Mesenchymal stem cell (in vitro differentiated cells and primary cell): ENCODE measurements around the gene CDCA7L.
A peak's percentile ranks its signal among the peaks of the same experiment; 100 is the strongest.

Source experiments
- DNase-seq: peaks from one replicate; pipeline ENCODE4 v3.0.0-alpha.2; 2013
- H2AFZ ChIP-seq: one replicate; pipeline ENCODE4 v1.6.1; 2013; ENCODE audit warnings: low read depth, mild to moderate bottlenecking, control low read depth, inconsistent platforms, low read length, moderate library complexity
- H2AK5ac ChIP-seq: 2 replicates; pipeline ENCODE4 v1.6.1; 2013; ENCODE audit warnings: low read length, moderate library complexity, mild to moderate bottlenecking, inconsistent platforms; ENCODE audit not compliant: severe bottlenecking
- H2BK120ac ChIP-seq: one replicate; pipeline ENCODE4 v1.6.1; 2013; ENCODE audit warnings: low read depth, mild to moderate bottlenecking, inconsistent platforms, low read length, moderate library complexity
- H2BK12ac ChIP-seq, 2 experiments: one replicate each; pipeline ENCODE4 v1.6.1; 2013; ENCODE audit warnings: inconsistent platforms in 2 of 2, low read length in 2 of 2, mild to moderate bottlenecking in 2 of 2, moderate library complexity in 2 of 2, control low read depth in 1 of 2
- H2BK15ac ChIP-seq: one replicate; pipeline ENCODE4 v1.6.1; 2013; ENCODE audit warnings: mild to moderate bottlenecking, low read depth, inconsistent platforms; ENCODE audit not compliant: poor library complexity, severe bottlenecking
- H2BK5ac ChIP-seq: 2 replicates; pipeline ENCODE4 v1.6.1; 2013; ENCODE audit warnings: low read depth, mild to moderate bottlenecking, low read length, control low read depth, inconsistent platforms; ENCODE audit not compliant: poor library complexity, severe bottlenecking
- H3K14ac ChIP-seq, 2 experiments: one replicate each; pipeline ENCODE4 v1.6.1; 2013; ENCODE audit warnings: inconsistent platforms in 2 of 2, low read length in 2 of 2, control low read depth in 1 of 2, mild to moderate bottlenecking in 1 of 2, moderate library complexity in 1 of 2
- H3K18ac ChIP-seq, 2 experiments: one replicate each; pipeline ENCODE4 v1.6.1; 2013; ENCODE audit warnings: inconsistent platforms in 2 of 2, low read length in 2 of 2, control low read depth in 1 of 2, low read depth in 1 of 2, mild to moderate bottlenecking in 1 of 2
- H3K23ac ChIP-seq, 2 experiments: one replicate each; pipeline ENCODE4 v1.6.1; 2013; ENCODE audit warnings: inconsistent platforms in 2 of 2, low read length in 2 of 2, mild to moderate bottlenecking in 2 of 2, moderate library complexity in 2 of 2, control low read depth in 1 of 2
- H3K27ac ChIP-seq: 2 replicates; pipeline ENCODE4 v1.5.1; 2013; ENCODE audit warnings: mild to moderate bottlenecking, moderate library complexity, low read length, control low read depth, inconsistent platforms; ENCODE audit not compliant: poor library complexity, severe bottlenecking
- H3K27me3 ChIP-seq, 2 experiments: 2 replicates each; pipeline versions ENCODE4 v1.6.1 to v1.7.0; 2013; ENCODE audit warnings: low read length in 2 of 2, mild to moderate bottlenecking in 2 of 2, moderate library complexity in 2 of 2, control low read depth in 1 of 2, inconsistent platforms in 1 of 2; ENCODE audit not compliant: control insufficient read depth in 1 of 2, insufficient read depth in 1 of 2
- H3K36me3 ChIP-seq, 2 experiments: 2 replicates each; pipeline versions ENCODE4 v1.6.1 to v1.7.0; 2013; ENCODE audit warnings: low read length in 2 of 2, control low read depth in 1 of 2, inconsistent platforms in 1 of 2, low read depth in 1 of 2, mild to moderate bottlenecking in 1 of 2; ENCODE audit not compliant: insufficient read depth in 2 of 2, control insufficient read depth in 1 of 2
- H3K4ac ChIP-seq, 2 experiments: one replicate each; pipeline ENCODE4 v1.6.1; 2013; ENCODE audit warnings: inconsistent platforms in 2 of 2, low read length in 2 of 2, mild to moderate bottlenecking in 2 of 2, moderate library complexity in 2 of 2, control low read depth in 1 of 2, low read depth in 1 of 2
- H3K4me1 ChIP-seq: 2 replicates; pipeline ENCODE4 v1.6.1; 2013; ENCODE audit warnings: low read depth, low read length, control low read depth; ENCODE audit not compliant: control insufficient read depth, insufficient read depth
- H3K4me2 ChIP-seq: 2 replicates; pipeline ENCODE4 v1.6.1; 2013; ENCODE audit warnings: low read length, mild to moderate bottlenecking, inconsistent platforms; ENCODE audit not compliant: poor library complexity, severe bottlenecking
- H3K4me3 ChIP-seq, 2 experiments: 2 replicates each; pipeline versions ENCODE4 v1.5.1 to v1.7.0; 2013; ENCODE audit warnings: low read length in 2 of 2, mild to moderate bottlenecking in 2 of 2, control low read depth in 1 of 2, low read depth in 1 of 2; ENCODE audit not compliant: insufficient read depth in 1 of 2
- H3K79me1 ChIP-seq: replicated peaks from 2 replicates; pipeline ENCODE4 v1.6.1; 2013; ENCODE audit warnings: mild to moderate bottlenecking, control low read depth, low read length, inconsistent platforms; ENCODE audit not compliant: poor library complexity, severe bottlenecking
- H3K9ac ChIP-seq: 2 replicates; pipeline ENCODE4 v1.7.0; 2013; ENCODE audit warnings: mild to moderate bottlenecking, low read length, moderate library complexity
- H3K9me3 ChIP-seq: 2 replicates; pipeline ENCODE4 v1.7.0; 2013; ENCODE audit warnings: mild to moderate bottlenecking, low read length; ENCODE audit not compliant: control insufficient read depth
- H4K8ac ChIP-seq: one replicate; pipeline ENCODE4 v1.6.1; 2013; ENCODE audit warnings: inconsistent platforms, mild to moderate bottlenecking, low read length, moderate library complexity
- H4K91ac ChIP-seq: one replicate; pipeline ENCODE4 v1.6.1; 2013; ENCODE audit warnings: mild to moderate bottlenecking, low read length, inconsistent platforms
- WGBS: methylation state at CpG from one replicate; pipeline ENCODE4 v1.1.7; 2013; ENCODE audit warnings: mixed read lengths; 5-methylcytosine and 5-hydroxymethylcytosine counted together

The CDCA7L gene

DNA sequence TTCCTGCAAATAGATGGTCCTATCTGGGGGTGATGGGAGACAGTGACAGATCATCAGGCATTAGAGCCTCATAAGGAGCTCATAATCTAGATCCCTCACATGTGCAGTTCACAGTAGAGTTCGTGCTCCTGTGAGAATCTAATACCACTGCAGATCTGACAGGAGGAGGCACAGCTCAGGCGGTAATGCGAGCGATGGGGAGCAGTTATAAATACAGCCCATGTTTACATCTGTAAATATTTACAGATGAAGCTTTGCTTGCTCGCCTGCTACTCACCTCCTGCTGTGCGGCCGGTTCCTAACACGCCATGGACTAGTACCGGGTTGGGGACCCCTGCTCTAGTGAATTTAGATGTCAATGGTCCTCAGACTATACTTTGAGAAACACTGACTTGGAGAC is 17.0 kb upstream of the CDCA7L start:
- Histone ChIP-seq H3K79me1 (no peaks in the 10 kb centered on the region), H3K4me2 (no peak overlapping the region), H4K91ac (no peak overlapping the region), H2AK5ac (no peak overlapping the region), H2BK120ac (no peak overlapping the region), H3K4ac (no peak overlapping the region), H3K4me1 (peaks cover 3% of the 10 kb centered on the region), H3K9ac (no peak overlapping the region), H3K9me3 (no peaks in the 10 kb centered on the region), H3K36me3 (no peaks in the 10 kb centered on the region), H3K4me3 (no peak overlapping the region), H3K14ac (no peak overlapping the region), H3K27ac (no peak overlapping the region), H2BK15ac (no peak overlapping the region), H3K23ac (no peak overlapping the region), H3K18ac (no peak overlapping the region), H2BK12ac (no peak overlapping the region), H2AFZ (no peak overlapping the region), H3K27me3 (peaks cover 0 to 9% of the 10 kb centered on the region in 2 experiments), H4K8ac (no peak overlapping the region), H2BK5ac (no peak overlapping the region)
- DNase-seq: no peak
- WGBS: 86% methylated on average over 8 of the region's 9 CpGs

DNA sequence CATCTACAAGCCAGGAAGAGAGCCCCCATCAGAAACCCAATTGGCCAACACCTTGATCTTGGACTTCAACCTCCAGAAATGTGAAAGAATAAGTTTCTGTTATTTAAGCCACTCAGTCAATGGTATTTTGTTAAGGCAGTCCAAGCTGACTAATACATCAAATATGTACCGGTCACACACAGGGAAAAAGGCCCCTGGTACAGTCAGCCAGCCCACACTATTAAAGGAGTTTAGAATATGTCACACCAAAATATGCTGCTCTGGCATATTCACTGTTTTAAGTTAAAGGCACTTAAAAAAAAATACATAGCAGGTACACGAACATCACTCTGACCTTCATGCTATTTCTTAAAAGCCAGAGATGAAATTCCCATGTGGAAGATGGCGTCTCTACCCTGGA is 15.2 kb upstream of the CDCA7L start:
- Histone ChIP-seq H3K4me1 (peaks cover 2% of the 10 kb centered on the region), H3K36me3 (no peaks in the 10 kb centered on the region), H3K9me3 (no peaks in the 10 kb centered on the region), H3K79me1 (no peaks in the 10 kb centered on the region), H3K18ac (no peak overlapping the region), H3K23ac (no peak overlapping the region), H2BK15ac (no peak overlapping the region), H3K27me3 (peaks cover 0 to 9% of the 10 kb centered on the region in 2 experiments), H3K9ac (no peak overlapping the region), H3K4me3 (no peak overlapping the region), H2AFZ (no peak overlapping the region), H3K27ac (no peak overlapping the region), H3K4me2 (no peak overlapping the region), H2BK12ac (no peak overlapping the region), H2AK5ac (no peak overlapping the region), H4K91ac (no peak overlapping the region), H2BK5ac (no peak overlapping the region), H2BK120ac (no peak overlapping the region), H4K8ac (no peak overlapping the region), H3K4ac (no peak overlapping the region), H3K14ac (no peak overlapping the region)
- DNase-seq: peak; percentile 67
- 35% methylated on average over 3 of the region's 3 CpGs for WGBS

GRCh38 chr7:21959387-21959776 is 13.7 kb upstream of the CDCA7L start:
- H3K27ac ChIP-seq: no peak overlapping the region
- H2BK120ac ChIP-seq: no peak overlapping the region
- no peak overlapping the region for H3K4ac ChIP-seq
- peaks cover 0 to 5% of the 10 kb centered on the region in 2 experiments for H3K27me3 ChIP-seq
- H3K79me1 ChIP-seq: no peaks in the 10 kb centered on the region
- no peak overlapping the region for H3K18ac ChIP-seq
- H2BK15ac ChIP-seq: no peak overlapping the region
- H3K4me2 ChIP-seq: no peak overlapping the region
- H3K14ac ChIP-seq: no peak overlapping the region
- no peaks in the 10 kb centered on the region for H3K9me3 ChIP-seq
- no peak overlapping the region for H2AFZ ChIP-seq
- no peak for DNase-seq
- H3K4me1 ChIP-seq: peaks cover 2% of the 10 kb centered on the region
- WGBS: 100% methylated on average over 2 of the region's 3 CpGs
- H2BK5ac ChIP-seq: no peak overlapping the region
- H3K9ac ChIP-seq: no peak overlapping the region
- H4K8ac ChIP-seq: no peak overlapping the region
- no peak overlapping the region for H2BK12ac ChIP-seq
- no peak overlapping the region for H4K91ac ChIP-seq
- H2AK5ac ChIP-seq: no peak overlapping the region
- H3K36me3 ChIP-seq: no peaks in the 10 kb centered on the region
- H3K23ac ChIP-seq: no peak overlapping the region
- no peak overlapping the region for H3K4me3 ChIP-seq

DNA sequence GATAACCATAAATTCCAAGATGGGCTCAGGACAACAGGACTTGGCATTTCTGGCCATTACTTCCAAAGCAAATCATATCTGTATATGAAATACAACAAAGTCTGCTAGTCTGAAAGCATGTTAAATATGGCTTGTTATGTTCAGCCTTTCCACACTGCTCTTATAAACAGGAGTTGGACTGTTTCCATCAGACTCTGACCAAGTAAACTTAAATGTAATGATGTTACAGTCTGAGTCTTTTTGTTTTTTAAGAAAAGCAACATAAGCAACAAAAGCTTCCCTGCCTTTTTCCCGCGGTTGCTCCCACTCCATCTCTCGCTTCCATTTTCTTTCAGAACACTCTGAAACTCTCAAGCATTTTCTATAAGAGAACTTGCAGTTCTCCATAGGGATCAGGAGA is 8.1 kb upstream of the CDCA7L start:
- Histone ChIP-seq H4K91ac (no peak overlapping the region), H2AFZ (no peak overlapping the region), H3K4me2 (no peak overlapping the region), H3K4me3 (no peak overlapping the region), H2BK15ac (no peak overlapping the region), H2BK120ac (no peak overlapping the region), H2AK5ac (no peak overlapping the region), H3K4ac (no peak overlapping the region), H3K27ac (no peak overlapping the region), H3K36me3 (no peaks in the 10 kb centered on the region), H3K27me3 (peaks cover 0 to 3% of the 10 kb centered on the region in 2 experiments), H3K18ac (peak overlapping the region in 1 of 2 experiments; percentile 12), H3K9ac (no peak overlapping the region), H3K23ac (no peak overlapping the region), H3K4me1 (no peaks in the 10 kb centered on the region), H3K14ac (no peak overlapping the region), H2BK12ac (no peak overlapping the region), H3K9me3 (no peaks in the 10 kb centered on the region), H2BK5ac (no peak overlapping the region), H4K8ac (no peak overlapping the region), H3K79me1 (no peaks in the 10 kb centered on the region)
- no CpG with 5 or more reads among the region's 3 CpGs for WGBS
- peak; percentile 32 for DNase-seq
